ENCODE results near the gene SYN1. TPM values are rescaled to one million over a fixed set of nuclear protein-coding genes. Genes with fewer than 3 reads are reported as not detected.

The SYN1 gene
- total and polyA plus RNA-seq, 2 experiments from 2014 or later: 0.34 TPM; not detected in 1

GRCh38 chrX:47578692-47579091 lies 41.0 kb downstream of the SYN1 start:
- Histone ChIP-seq H3K9me2 (ENCODE audit: insufficient read depth) (no peaks in the 10 kb centered on the region), H3K27me3 (replicated peaks; ENCODE audit: insufficient read depth) (no peaks in the 10 kb centered on the region), H3K4me2 (ENCODE audit: unreplicated experiment) (no peak overlapping the region), H3K9ac (no peak overlapping the region), H3K27ac (no peak overlapping the region), H2AFZ (no peak overlapping the region), H3F3A (ENCODE audit: insufficient read depth) (peaks cover 7% of the 10 kb centered on the region; the same call in 1 of the 2 replicates), H3K79me2 (ENCODE audit: insufficient read depth) (peaks cover 15% of the 10 kb centered on the region), H3K9me3 (ENCODE audit: low read depth) (no peaks in the 10 kb centered on the region), H3K36me3 (ENCODE audit: low read depth) (no peaks in the 10 kb centered on the region; the same call in 1 of the 2 replicates), H4K20me1 (ENCODE audit: insufficient read depth) (no peaks in the 10 kb centered on the region), H3K4me1 (ENCODE audit: insufficient read depth) (0 out of 2 replicates have a peak, but pooled peaks cover 7% of the 10 kb centered on the region), H3K4me3 (no peak overlapping the region)
- no peak for DNase-seq
- in situ Hi-C loops (cut with MboI): no loop called here
- no peak for TF ChIP-seq EZH2 (IDR thresholded peaks at IDR 0.05; ENCODE audit: insufficient read depth, poor library complexity, severe bottlenecking)
- no peak for TF ChIP-seq EZH2phosphoT487 (IDR thresholded peaks at IDR 0.05; ENCODE audit: insufficient read depth, low read depth)
- WGBS, 2 experiments (ENCODE audit: low coverage in 1 of 2, low lambda C conversion rate in 2 of 2, missing lambda C conversion rate in 2 of 2): 33 to 34% methylated on average over 6 to 16 of the region's 16 CpGs

- no peak overlapping the region for H3K27ac ChIP-seq
- no peak overlapping the region for H2AFZ ChIP-seq
- H3F3A ChIP-seq (ENCODE audit: insufficient read depth): peaks cover 4% of the 10 kb centered on the region; the same call in 1 of the 2 replicates
- H3K9me2 ChIP-seq (ENCODE audit: insufficient read depth): no peaks in the 10 kb centered on the region
- no peak overlapping the region for H3K9ac ChIP-seq
- no peak for DNase-seq
- no peak overlapping the region for H3K4me3 ChIP-seq
- H3K4me2 ChIP-seq (ENCODE audit: unreplicated experiment): no peak overlapping the region
- no peaks in the 10 kb centered on the region for H4K20me1 ChIP-seq (ENCODE audit: insufficient read depth)
- no peaks in the 10 kb centered on the region for H3K27me3 ChIP-seq (replicated peaks; ENCODE audit: insufficient read depth)
- WGBS, 2 experiments (ENCODE audit: low coverage in 1 of 2, low lambda C conversion rate in 2 of 2, missing lambda C conversion rate in 2 of 2): 0 to 19% methylated on average over 2 of the region's 3 CpGs
- no peaks in the 10 kb centered on the region for H3K36me3 ChIP-seq (ENCODE audit: low read depth)
- in situ Hi-C loops (cut with MboI): no loop called here
- H3K79me2 ChIP-seq (ENCODE audit: insufficient read depth): peaks cover 7% of the 10 kb centered on the region
- no peaks in the 10 kb centered on the region for H3K9me3 ChIP-seq (ENCODE audit: low read depth)
- H3K4me1 ChIP-seq (ENCODE audit: insufficient read depth): peaks cover 11% of the 10 kb centered on the region; the same call in 1 of the 2 replicates
- TF ChIP-seq EZH2 (IDR thresholded peaks at IDR 0.05; ENCODE audit: insufficient read depth, poor library complexity, severe bottlenecking) (no peak), EZH2phosphoT487 (IDR thresholded peaks at IDR 0.05; ENCODE audit: insufficient read depth, low read depth) (no peak)
Observed at GRCh38 chrX:47577901-47578300, 41.8 kb downstream of the SYN1 start.

- Histone ChIP-seq H3K9me3 (ENCODE audit: low read depth) (no peaks in the 10 kb centered on the region), H3K4me2 (ENCODE audit: unreplicated experiment) (no peak overlapping the region), H2AFZ (no peak overlapping the region), H3K36me3 (ENCODE audit: low read depth) (no peaks in the 10 kb centered on the region), H3K4me1 (ENCODE audit: insufficient read depth) (peaks cover 12% of the 10 kb centered on the region; the same call in 1 of the 2 replicates), H3K9me2 (ENCODE audit: insufficient read depth) (no peaks in the 10 kb centered on the region), H3K27me3 (replicated peaks; ENCODE audit: insufficient read depth) (no peaks in the 10 kb centered on the region), H3K4me3 (no peak overlapping the region), H3K9ac (no peak overlapping the region), H3F3A (ENCODE audit: insufficient read depth) (peaks cover 4% of the 10 kb centered on the region; the same call in 1 of the 2 replicates), H4K20me1 (ENCODE audit: insufficient read depth) (no peaks in the 10 kb centered on the region), H3K79me2 (ENCODE audit: insufficient read depth) (peaks cover 2% of the 10 kb centered on the region), H3K27ac (no peak overlapping the region)
- 5 to 11% methylated on average over 9 of the region's 9 CpGs for WGBS, 2 experiments (ENCODE audit: low coverage in 1 of 2, low lambda C conversion rate in 2 of 2, missing lambda C conversion rate in 2 of 2)
- TF ChIP-seq EZH2 (IDR thresholded peaks at IDR 0.05; ENCODE audit: insufficient read depth, poor library complexity, severe bottlenecking) (no peak), EZH2phosphoT487 (IDR thresholded peaks at IDR 0.05; ENCODE audit: insufficient read depth, low read depth) (no peak)
- no peak for DNase-seq
- in situ Hi-C loops (cut with MboI): no loop called here
Observed at GRCh38 chrX:47577424-47577823, 42.2 kb downstream of the SYN1 start.

- 93 to 94% methylated on average over 11 to 17 of the region's 20 CpGs for WGBS, 2 experiments (ENCODE audit: low coverage in 1 of 2, low lambda C conversion rate in 2 of 2, missing lambda C conversion rate in 2 of 2)
- Histone ChIP-seq H3K4me1 (ENCODE audit: insufficient read depth) (peaks cover 7% of the 10 kb centered on the region; the same call in 1 of the 2 replicates), H3K9ac (no peak overlapping the region), H3K27me3 (replicated peaks; ENCODE audit: insufficient read depth) (no peaks in the 10 kb centered on the region), H3K4me3 (no peak overlapping the region), H4K20me1 (ENCODE audit: insufficient read depth) (no peaks in the 10 kb centered on the region), H3K9me2 (ENCODE audit: insufficient read depth) (no peaks in the 10 kb centered on the region), H3K36me3 (ENCODE audit: low read depth) (no peaks in the 10 kb centered on the region), H3K27ac (no peak overlapping the region), H3K79me2 (ENCODE audit: insufficient read depth) (no peaks in the 10 kb centered on the region), H3K9me3 (ENCODE audit: low read depth) (no peaks in the 10 kb centered on the region), H3K4me2 (ENCODE audit: unreplicated experiment) (no peak overlapping the region), H2AFZ (no peak overlapping the region), H3F3A (ENCODE audit: insufficient read depth) (peaks cover 4% of the 10 kb centered on the region; the same call in 1 of the 2 replicates)
- in situ Hi-C loops (cut with MboI): no loop called here
- TF ChIP-seq EZH2phosphoT487 (IDR thresholded peaks at IDR 0.05; ENCODE audit: insufficient read depth, low read depth) (no peak), EZH2 (IDR thresholded peaks at IDR 0.05; ENCODE audit: insufficient read depth, poor library complexity, severe bottlenecking) (no peak)
- DNase-seq: no peak
Observed at GRCh38 chrX:47576021-47576898, 43.4 kb downstream of the SYN1 start.

Measured in GM23248 (cell line).